ENCODE measurements around the gene MATCAP1.

Gene MATCAP1

GRCh38 chr16:67170949-67171649 lies 12.7 kb downstream of the MATCAP1 start:
- no peak for DNase-seq

GRCh38 chr16:67170168-67170948 lies 13.4 kb downstream of the MATCAP1 start, which contains the start of gene NOL3:
Gene NOL3, plus strand, starts transcription at chr16:67170538.
- peak; percentile 76 for DNase-seq

GRCh38 chr16:67169642-67170167 lies 14.1 kb downstream of the MATCAP1 start:
- peak; percentile 19 for DNase-seq

- DNase-seq = no peak
These were observed 14.7 kb downstream of the MATCAP1 start for GRCh38 chr16:67169011-67169451.

- no peak for DNase-seq
These were observed 16.2 kb downstream of the MATCAP1 start for GRCh38 chr16:67167588-67167987.

- no peak for DNase-seq
These were observed 17.1 kb downstream of the MATCAP1 start for GRCh38 chr16:67166598-67167168.

GRCh38 chr16:67166110-67166547 lies 17.6 kb downstream of the MATCAP1 start:
- no peak for DNase-seq

- DNase-seq = no peak
These were observed 18.4 kb downstream of the MATCAP1 start for GRCh38 chr16:67165121-67166078.

- no peak for DNase-seq
These were observed 19.1 kb downstream of the MATCAP1 start, which contains the start of gene HSF4 for GRCh38 chr16:67164599-67165061. Gene HSF4, plus strand, starts transcription at chr16:67164745. Its CDS starts 67 bp downstream, at chr16:67164812.

GRCh38 chr16:67163999-67164558 lies 19.7 kb downstream of the MATCAP1 start:
- DNase-seq = no peak

- no peak for DNase-seq
These were observed 20.4 kb downstream of the MATCAP1 start for GRCh38 chr16:67163164-67163998.

GRCh38 chr16:67162506-67163163 lies 21.1 kb downstream of the MATCAP1 start:
- no peak for DNase-seq

- DNase-seq = no peak
These were observed 22.1 kb downstream of the MATCAP1 start for GRCh38 chr16:67161595-67162058.

- no peak for DNase-seq
These were observed 24.8 kb downstream of the MATCAP1 start for GRCh38 chr16:67158637-67159600.

GRCh38 chr16:67157892-67158635 lies 25.7 kb downstream of the MATCAP1 start:
- DNase-seq = no peak

- no peak for DNase-seq
These were observed 26.5 kb downstream of the MATCAP1 start for GRCh38 chr16:67157106-67157748.

- DNase-seq = no peak
These were observed 27.5 kb downstream of the MATCAP1 start for GRCh38 chr16:67156143-67156844.
